GM12891 (cell line): ENCODE measurements around the gene GRIN2A.

Experiments used
- POLR2A ChIP-seq: IDR thresholded peaks from 2 replicates; pipeline ENCODE4 v1.6.1; 2011; ENCODE audit warnings: low read depth, low read length, control low read depth
- POLR2AphosphoS5 ChIP-seq: IDR thresholded peaks from 2 replicates; pipeline ENCODE4 v1.6.1; 2011; ENCODE audit warnings: low read depth, low read length, control low read depth
- SPI1 ChIP-seq: IDR thresholded peaks from 2 replicates; pipeline ENCODE4 v1.6.1; 2011; ENCODE audit warnings: low read depth, low read length, control low read depth
- TAF1 ChIP-seq: IDR thresholded peaks from 2 replicates; pipeline ENCODE4 v1.6.1; 2011; ENCODE audit warnings: low read depth, low read length, control low read depth

- TF ChIP-seq POLR2AphosphoS5 (no peak), POLR2A (no peak), TAF1 (no peak), SPI1 (no peak)
Observed at GRCh38 chr16:9859701-9860327, 322.4 kb downstream of the GRIN2A start.
